IPS-NIHi11 (cell line): ENCODE measurements around the gene CIC.

Experiments
- DNase-seq: peaks from one replicate; pipeline ENCODE4 v3.0.0; 2012; ENCODE audit warnings: mixed read lengths, low spot score

CIC gene

GRCh38 chr19:42244347-42245220 is 24.5 kb upstream of the CIC start:
- DNase-seq = peak; percentile 73

GRCh38 chr19:42245231-42245630 is 23.8 kb upstream of the CIC start:
- no peak for DNase-seq

- no peak for DNase-seq
These were observed 22.7 kb upstream of the CIC start for GRCh38 chr19:42246143-42246921.

- DNase-seq = no peak
These were observed 22.0 kb upstream of the CIC start for GRCh38 chr19:42246922-42247639.

- no peak for DNase-seq
These were observed 21.3 kb upstream of the CIC start for GRCh38 chr19:42247640-42248199.

GRCh38 chr19:42248270-42249148 is 20.5 kb upstream of the CIC start:
- DNase-seq = no peak

GRCh38 chr19:42249149-42249750 is 19.8 kb upstream of the CIC start:
- DNase-seq = no peak

- no peak for DNase-seq
These were observed 19.3 kb upstream of the CIC start for GRCh38 chr19:42249769-42250168.

GRCh38 chr19:42250183-42250665 is 18.8 kb upstream of the CIC start:
- no peak for DNase-seq

GRCh38 chr19:42250666-42251531 is 18.2 kb upstream of the CIC start:
- DNase-seq = no peak

- no peak for DNase-seq
These were observed 17.3 kb upstream of the CIC start for GRCh38 chr19:42251572-42252358.

- no peak for DNase-seq
These were observed 16.4 kb upstream of the CIC start for GRCh38 chr19:42252365-42253244.

GRCh38 chr19:42253245-42254088 is 15.6 kb upstream of the CIC start:
- peak; percentile 82 for DNase-seq

GRCh38 chr19:42254089-42254849 is 14.8 kb upstream of the CIC start:
- DNase-seq = peak; percentile 71

GRCh38 chr19:42254850-42255765 is 13.9 kb upstream of the CIC start, which contains the start of gene ERF:
Gene ERF, minus strand, starts transcription at chr19:42255128. Its CDS starts 129 bp downstream, at chr19:42254999.
- peak; percentile 90 for DNase-seq
